ENCODE results near the gene TREML4. TPM values are rescaled to one million over a fixed set of nuclear protein-coding genes. Genes with fewer than 3 reads are reported as not detected.

TREML4 gene, protein sequence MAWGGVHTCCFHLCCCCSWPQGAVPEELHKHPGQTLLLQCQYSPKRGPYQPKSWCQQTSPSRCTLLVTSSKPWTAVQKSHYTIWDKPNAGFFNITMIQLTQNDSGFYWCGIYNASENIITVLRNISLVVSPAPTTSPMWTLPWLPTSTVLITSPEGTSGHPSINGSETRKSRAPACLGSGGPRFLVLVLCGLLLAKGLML
- total RNA-seq (2021; fragmentation: NEBNext Ultra II Directional; extraction: Animal tissue kit (Norgen Biotek cat#: 25700)), result not detected in 2 replicates
- polyA plus RNA-seq (2011; rRNA removed), result not detected in 2 replicates
- not detected for polyA plus RNA-seq (2011; cell fraction: cytosol; rRNA removed)
- polyA plus RNA-seq (2011; cell fraction: nucleus; rRNA removed), result not detected
- not detected in 4 replicates for polyA plus RNA-seq (2012, experiment 1 of 2)
- polyA plus RNA-seq (2012, experiment 2 of 2), result not detected
- polyA plus RNA-seq (2013, experiment 1 of 2), result not detected
- polyA plus RNA-seq (2013, experiment 2 of 2), result not detected
- polyA minus RNA-seq (2011; rRNA and poly(A)+ RNA removed), result not detected in 2 replicates
- polyA minus RNA-seq (2011; cell fraction: cytosol; rRNA and poly(A)+ RNA removed), result not detected
- not detected for polyA minus RNA-seq (2011; cell fraction: nucleus; rRNA and poly(A)+ RNA removed)
- long read RNA-seq, experiment 1, result 0 reads
- long read RNA-seq, experiment 2, result 0 reads

DNA sequence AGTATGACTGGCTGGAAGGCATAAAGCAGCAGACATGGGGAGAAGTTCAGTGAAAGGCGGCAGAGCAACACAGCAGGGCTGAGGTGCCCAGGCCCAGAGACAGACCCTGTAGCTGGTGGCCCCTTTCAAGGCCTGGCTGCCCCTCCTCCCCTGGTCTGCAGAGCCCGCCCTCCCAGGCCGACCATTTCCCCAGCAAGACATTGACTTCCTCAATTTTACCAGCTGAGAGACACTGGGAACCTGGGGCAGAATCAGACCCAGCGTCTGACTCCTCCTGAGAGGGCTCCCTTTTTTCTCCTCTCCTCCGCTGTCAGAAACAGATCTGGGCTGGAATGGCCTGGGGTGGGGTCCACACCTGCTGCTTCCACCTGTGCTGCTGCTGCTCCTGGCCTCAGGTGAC is at the start of gene TREML4:
TSS of gene TREML4 (plus strand) at position 254 of the 400 bp plus-strand sequence. CDS start at position 333, 79 bp downstream.
- no peaks in the 10 kb centered on the region for H3K79me2 ChIP-seq (ENCODE audit: control insufficient read depth in 1 of 2, insufficient read depth in 2 of 2, low read length in 2 of 2)
- H2BK12ac ChIP-seq (ENCODE audit: low read depth, low read length), result no peak within 1 kb of the TSS
- no peak for TF ChIP-seq YY1 (IDR thresholded peaks at IDR 0.05; ENCODE audit: low read depth, low read length)
- TF ChIP-seq RBBP5 (IDR thresholded peaks at IDR 0.05; ENCODE audit: borderline replicate concordance, low read depth, low read length), result no peak
- TF ChIP-seq, protein P1, sequence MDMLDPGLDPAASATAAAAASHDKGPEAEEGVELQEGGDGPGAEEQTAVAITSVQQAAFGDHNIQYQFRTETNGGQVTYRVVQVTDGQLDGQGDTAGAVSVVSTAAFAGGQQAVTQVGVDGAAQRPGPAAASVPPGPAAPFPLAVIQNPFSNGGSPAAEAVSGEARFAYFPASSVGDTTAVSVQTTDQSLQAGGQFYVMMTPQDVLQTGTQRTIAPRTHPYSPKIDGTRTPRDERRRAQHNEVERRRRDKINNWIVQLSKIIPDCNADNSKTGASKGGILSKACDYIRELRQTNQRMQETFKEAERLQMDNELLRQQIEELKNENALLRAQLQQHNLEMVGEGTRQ (IDR thresholded peaks at IDR 0.05; ENCODE audit: low read length), result no peak
- no peak for TF ChIP-seq SP1 (IDR thresholded peaks at IDR 0.05; ENCODE audit: low read depth, low read length)
- no peak for TF ChIP-seq TAF1 (IDR thresholded peaks at IDR 0.05; ENCODE audit: low read depth, low read length)
- TF ChIP-seq CTCF (IDR thresholded peaks at IDR 0.05; ENCODE audit: control extremely low read depth in 1 of 3, insufficient read depth in 1 of 3, low read depth in 1 of 3, low read length in 3 of 3), result no peak
- TF ChIP-seq CTBP2 (IDR thresholded peaks at IDR 0.05; ENCODE audit: borderline replicate concordance, insufficient read depth, insufficient read length, low read length), result no peak

More for the DNA sequence above, at the start of gene TREML4:
- Histone ChIP-seq H3K4me3 (ENCODE audit: extremely low read depth in 1 of 4, insufficient read depth in 2 of 4, low read depth in 3 of 4, low read length in 4 of 4) (no peak within 1 kb of the TSS), H3K18ac (ENCODE audit: extremely low read depth, low read length) (no peak within 1 kb of the TSS; the same call in 1 of the 2 replicates), H4K8ac (ENCODE audit: extremely low read depth, insufficient read depth, low read length) (no peak within 1 kb of the TSS), H3K9me3 (ENCODE audit: insufficient read depth in 2 of 2, low read depth in 1 of 2, low read length in 1 of 2) (no peaks in the 10 kb centered on the region), H4K5ac (ENCODE audit: insufficient read length, low read depth, low read length) (no peak within 1 kb of the TSS), H3K9ac (replicated peaks in 1 of 4; ENCODE audit: extremely low read depth in 1 of 4, low read depth in 3 of 4, low read length in 3 of 4) (no peak within 1 kb of the TSS), H3K4me1 (replicated peaks in 1 of 4; ENCODE audit: control insufficient read depth in 3 of 4, insufficient read depth in 4 of 4, low read length in 3 of 4) (no peaks in the 10 kb centered on the region), H3K27ac (ENCODE audit: low read depth, low read length) (no peak within 1 kb of the TSS), H3K36me3 (ENCODE audit: control insufficient read depth in 2 of 4, insufficient read depth in 4 of 4, low read length in 3 of 4) (no peaks in the 10 kb centered on the region), H4K20me1 (replicated peaks in 1 of 2; ENCODE audit: control insufficient read depth in 1 of 2, insufficient read depth in 2 of 2, low read length in 2 of 2) (no peaks in the 10 kb centered on the region), H3K4me2 (ENCODE audit: insufficient read depth in 1 of 2, low read depth in 2 of 2, low read length in 2 of 2) (no peak within 1 kb of the TSS), H2BK20ac (ENCODE audit: low read length) (no peak within 1 kb of the TSS), H3K23ac (ENCODE audit: insufficient read length) (no peak within 1 kb of the TSS), H3K14ac (ENCODE audit: insufficient read length) (no peak within 1 kb of the TSS), H2BK120ac (replicated peaks; ENCODE audit: low read depth, low read length) (no peak within 1 kb of the TSS), H3K4ac (replicated peaks; ENCODE audit: insufficient read length, low read depth, low read length) (no peak within 1 kb of the TSS), H4K91ac (replicated peaks; ENCODE audit: insufficient read length, low read length) (no peak within 1 kb of the TSS), H3K79me1 (ENCODE audit: low read depth, low read length) (no peaks in the 10 kb centered on the region), H2AK5ac (ENCODE audit: low read depth, low read length) (0 out of 2 replicates have a peak within 1 kb of the TSS, but pooled peaks have one; percentile 53), H2BK5ac (ENCODE audit: low read depth, low read length) (no peak within 1 kb of the TSS), H2BK15ac (ENCODE audit: low read length) (0 out of 2 replicates have a peak within 1 kb of the TSS, but pooled peaks have one; percentile 61), H2AFZ (ENCODE audit: low read length) (peak within 1 kb of the TSS; percentile 92), H3K27me3 (replicated peaks in 1 of 4; ENCODE audit: control insufficient read depth in 3 of 4, extremely low read depth in 1 of 4, insufficient read depth in 3 of 4, low read length in 3 of 4) (no peaks in the 10 kb centered on the region; a peak in 1 of 7 replicates), H3K23me2 (ENCODE audit: low read depth, low read length) (no peaks in the 10 kb centered on the region), H3K56ac (replicated peaks; ENCODE audit: insufficient read length, low read depth, low read length) (no peak within 1 kb of the TSS)
- FAIRE-seq, result no peak
- POLR2A ChIA-PET (ENCODE audit: partially characterized antibody), result no interaction called here
- DNase-seq (ENCODE audit: low read depth in 1 of 2, low spot score in 2 of 2), result no peak
- 88% methylated on average over 4 of the region's 5 CpGs; no CpG with 5 or more reads in 1 of the 2 experiments for WGBS, 2 experiments (ENCODE audit: extremely low coverage in 1 of 2, insufficient coverage in 1 of 2, insufficient read length in 1 of 2, insufficient replicate concordance in 2 of 2, low coverage in 1 of 2, low lambda C conversion rate in 2 of 2, missing lambda C conversion rate in 1 of 2)
- CTCF ChIA-PET (ENCODE audit: partially characterized antibody), result interaction anchor here (0.6 to 2.4 kb wide), 21 partner anchors 9 to 1942 kb away, joined by 3 to 19 read pairs (median 4); no protein-coding TSS in a partner anchor
